HCT116 (cell line): Measurements from ENCODE around the gene TMSB10.

ENCODE experiments used
- EZH2 ChIP-seq: fragments of 200-600 bp; sonication (generic); IDR thresholded peaks from 2 replicates; pipeline ENCODE4 v1.6.1; 2017; ENCODE audit warnings: antibody characterized with exemption, mixed run types
- EZH2phosphoT487 ChIP-seq: fragments of 200-600 bp; IDR thresholded peaks from 2 replicates; pipeline ENCODE4 v1.6.1; 2018; ENCODE audit warnings: antibody characterized with exemption, borderline replicate concordance
- JUND ChIP-seq: IDR thresholded peaks from 2 replicates; pipeline ENCODE4 v1.6.1; 2012
- RAD21 ChIP-seq: IDR thresholded peaks from 2 replicates; pipeline ENCODE4 v1.6.1; 2012; ENCODE audit warnings: low read depth, mild to moderate bottlenecking
- TF ChIP-seq, protein P1 (sequence below): IDR thresholded peaks from 2 replicates; pipeline ENCODE4 v1.6.1; 2012

DNA sequence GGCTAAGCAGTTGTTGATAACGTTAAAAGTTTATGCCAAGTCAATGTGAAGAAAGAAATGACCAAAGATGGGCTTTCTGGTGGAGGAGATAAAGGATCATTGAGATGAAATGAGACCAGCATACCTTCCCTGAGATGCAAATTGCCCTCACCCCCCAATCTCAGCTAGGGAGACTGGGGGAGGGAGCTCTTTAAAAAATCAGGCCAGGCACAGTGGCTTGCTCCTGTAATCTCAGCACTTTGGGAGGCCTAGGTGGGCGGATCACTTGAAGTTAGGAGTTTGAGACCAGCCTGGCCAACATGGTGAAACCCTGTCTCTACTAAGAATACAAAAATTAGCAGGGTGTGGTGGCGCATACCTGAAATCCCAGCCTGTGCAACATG is 34.6 kb downstream of the TMSB10 start:
- TF ChIP-seq EZH2phosphoT487 (no peak), JUND (no peak), EZH2 (no peak), RAD21 (no peak)
- TF ChIP-seq, protein P1, sequence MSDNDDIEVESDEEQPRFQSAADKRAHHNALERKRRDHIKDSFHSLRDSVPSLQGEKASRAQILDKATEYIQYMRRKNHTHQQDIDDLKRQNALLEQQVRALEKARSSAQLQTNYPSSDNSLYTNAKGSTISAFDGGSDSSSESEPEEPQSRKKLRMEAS, result no peak
